Bronchial epithelial cell (primary cell): ENCODE results near the gene PPP1R13B. TPM values are rescaled to one million over a fixed set of nuclear protein-coding genes. Genes with fewer than 3 reads are reported as not detected.

Experiments
- DNase-seq: peaks from one replicate; pipeline ENCODE4 v3.0.0-alpha.2; 2010; ENCODE audit warnings: low read depth
- FAIRE-seq: peaks from 2 replicates; lab custom pipeline; 2011; peaks lifted over from hg19 to GRCh38; lab: Jason Lieb, UNC
- H3K27me3 ChIP-seq: 2 replicates; pipeline ENCODE4 v1.5.1; 2011; ENCODE audit warnings: low read length; ENCODE audit not compliant: control insufficient read depth, insufficient read depth
- H3K36me3 ChIP-seq: 2 replicates; pipeline ENCODE4 v1.5.1; 2011; ENCODE audit warnings: low read length; ENCODE audit not compliant: control insufficient read depth, insufficient read depth
- H3K4me3 ChIP-seq: 2 replicates; pipeline ENCODE4 v1.5.1; 2011; ENCODE audit warnings: mild to moderate bottlenecking, low read depth, low read length, control low read depth
- CTCF ChIP-seq: IDR thresholded peaks from 2 replicates; pipeline ENCODE4 v1.5.1; 2011; ENCODE audit warnings: mild to moderate bottlenecking, moderate library complexity, low read length, control low read depth, inconsistent platforms; ENCODE audit not compliant: insufficient read depth, severe bottlenecking
- total RNA-seq: library from RNA; depleted of rRNA; stranded (reverse); fragments of >200 nt; gene quantifications from 2 replicates; pipeline ENCODE4 v1.2.1, GENCODE V29; 2014

The PPP1R13B gene
- total RNA-seq, 1 donor from 2014 or later: 4.2 TPM

GRCh38 chr14:103706551-103707328, 140.6 kb downstream of the PPP1R13B start:
- H3K36me3 ChIP-seq: peaks cover 16% of the 10 kb centered on the region
- no peaks in the 10 kb centered on the region for H3K27me3 ChIP-seq
- DNase-seq (no peak), FAIRE-seq (no peak)
- no peak for TF ChIP-seq CTCF
- H3K4me3 ChIP-seq: no peak overlapping the region

- Histone ChIP-seq H3K27me3 (no peaks in the 10 kb centered on the region), H3K36me3 (peaks cover 16% of the 10 kb centered on the region), H3K4me3 (no peak overlapping the region)
- TF ChIP-seq CTCF: no peak
- FAIRE-seq: no peak
- no peak for DNase-seq
Observed at GRCh38 chr14:103705504-103706284, 141.7 kb downstream of the PPP1R13B start.

GRCh38 chr14:103705118-103705503, 142.3 kb downstream of the PPP1R13B start:
- no peak for FAIRE-seq
- Histone ChIP-seq H3K36me3 (peaks cover 21% of the 10 kb centered on the region), H3K4me3 (no peak overlapping the region), H3K27me3 (no peaks in the 10 kb centered on the region)
- DNase-seq: peak; percentile 56
- TF ChIP-seq CTCF: no peak

- no peak for TF ChIP-seq CTCF
- no peak for FAIRE-seq
- no peak overlapping the region for H3K4me3 ChIP-seq
- DNase-seq: no peak
- no peaks in the 10 kb centered on the region for H3K27me3 ChIP-seq
- peaks cover 25% of the 10 kb centered on the region for H3K36me3 ChIP-seq
Observed at GRCh38 chr14:103704708-103705107, 142.7 kb downstream of the PPP1R13B start.

- FAIRE-seq (peak; percentile 93), DNase-seq (no peak)
- H3K36me3 ChIP-seq: peaks cover 31% of the 10 kb centered on the region
- no peaks in the 10 kb centered on the region for H3K27me3 ChIP-seq
- no peak overlapping the region for H3K4me3 ChIP-seq
- TF ChIP-seq CTCF: no peak
Observed at GRCh38 chr14:103703433-103704385, 143.7 kb downstream of the PPP1R13B start.
